Colonic mucosa (tissue), 4 donors: ENCODE results near the gene PACSIN2. TPM values are rescaled to one million over a fixed set of nuclear protein-coding genes. Genes with fewer than 3 reads are reported as not detected.

Experiments used
- DNase-seq: peaks from one replicate; pipeline ENCODE4 v3.0.0-alpha.2; 2020
- H3K27ac ChIP-seq: fragments of 200-600 bp; one replicate; pipeline ENCODE4 v1.8.0; 2021
- H3K27me3 ChIP-seq: fragments of 200-600 bp; one replicate; pipeline ENCODE4 v1.8.0; 2021
- H3K36me3 ChIP-seq: fragments of 200-600 bp; one replicate; pipeline ENCODE4 v1.8.0; 2021
- H3K4me1 ChIP-seq: fragments of 200-600 bp; one replicate; pipeline ENCODE4 v1.8.0; 2021; ENCODE audit warnings: mild to moderate bottlenecking
- H3K4me3 ChIP-seq: fragments of 200-600 bp; one replicate; pipeline ENCODE4 v1.8.0; 2021
- H3K9ac ChIP-seq, 2 donors: one replicate each; pipeline ENCODE4 v1.7.0; 2013; ENCODE audit warnings: control low read depth in 2 of 2, low read depth in 2 of 2, low read length in 2 of 2
- H3K9me3 ChIP-seq: fragments of 200-600 bp; one replicate; pipeline ENCODE4 v1.8.0; 2021
- intact Hi-C: fragments of 100-400 bp; cut with DNase I; formaldehyde crosslinking; loops from one replicate; pipeline ENCODE4 v1.14.1; 2022
- total RNA-seq, 2 donors: library from RNA; stranded (reverse); fragmentation: NEBNext Ultra II Directional in 1 of 2; extraction: Animal tissue kit (Norgen Biotek cat#: 25700) in 1 of 2; gene quantifications; one replicate each; pipeline ENCODE4 v1.2.1, GENCODE V29; 2021
- TF ChIP-seq, protein P1 (sequence below): fragments of 200-600 bp; IDR thresholded peaks from one replicate; pipeline ENCODE4 v1.8.0; 2022; ENCODE audit warnings: antibody characterized with exemption, mild to moderate bottlenecking
- donor health status: healthy.
- donor health status: DM: no; HTN: no; CAD: no.
- donor health status: DM: no; HTN: no; CAD: no.

Gene PACSIN2
- total RNA-seq, 2 donors from 2014 or later = 143 to 160 TPM

DNA sequence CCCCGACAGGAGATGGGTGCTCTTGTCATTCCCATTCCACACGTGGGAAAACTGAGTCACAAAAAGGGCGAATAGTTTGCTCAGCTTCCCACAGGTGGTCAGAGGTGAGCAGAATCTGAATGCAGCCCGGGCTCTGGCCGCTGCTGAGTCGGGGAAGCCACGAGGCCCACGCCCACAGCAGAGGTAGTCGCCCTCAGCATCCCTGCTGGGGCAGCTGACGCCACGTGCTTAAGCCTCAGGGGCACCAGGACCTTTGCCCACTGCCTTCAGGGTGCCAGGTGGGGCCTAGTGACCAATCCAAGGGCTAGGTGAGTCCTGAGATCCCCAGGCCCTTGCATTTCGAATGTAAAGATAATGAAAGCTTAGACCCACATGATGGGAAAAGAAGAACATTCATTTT, 133.7 kb downstream of the PACSIN2 start:
- DNase-seq = no peak
- TF ChIP-seq, protein P1, sequence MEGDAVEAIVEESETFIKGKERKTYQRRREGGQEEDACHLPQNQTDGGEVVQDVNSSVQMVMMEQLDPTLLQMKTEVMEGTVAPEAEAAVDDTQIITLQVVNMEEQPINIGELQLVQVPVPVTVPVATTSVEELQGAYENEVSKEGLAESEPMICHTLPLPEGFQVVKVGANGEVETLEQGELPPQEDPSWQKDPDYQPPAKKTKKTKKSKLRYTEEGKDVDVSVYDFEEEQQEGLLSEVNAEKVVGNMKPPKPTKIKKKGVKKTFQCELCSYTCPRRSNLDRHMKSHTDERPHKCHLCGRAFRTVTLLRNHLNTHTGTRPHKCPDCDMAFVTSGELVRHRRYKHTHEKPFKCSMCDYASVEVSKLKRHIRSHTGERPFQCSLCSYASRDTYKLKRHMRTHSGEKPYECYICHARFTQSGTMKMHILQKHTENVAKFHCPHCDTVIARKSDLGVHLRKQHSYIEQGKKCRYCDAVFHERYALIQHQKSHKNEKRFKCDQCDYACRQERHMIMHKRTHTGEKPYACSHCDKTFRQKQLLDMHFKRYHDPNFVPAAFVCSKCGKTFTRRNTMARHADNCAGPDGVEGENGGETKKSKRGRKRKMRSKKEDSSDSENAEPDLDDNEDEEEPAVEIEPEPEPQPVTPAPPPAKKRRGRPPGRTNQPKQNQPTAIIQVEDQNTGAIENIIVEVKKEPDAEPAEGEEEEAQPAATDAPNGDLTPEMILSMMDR = no peak
- Histone ChIP-seq H3K27ac (no peak overlapping the region), H3K36me3 (peaks cover 27% of the 10 kb centered on the region), H3K27me3 (no peaks in the 10 kb centered on the region), H3K4me3 (no peak overlapping the region), H3K4me1 (no peaks in the 10 kb centered on the region), H3K9ac (no peak overlapping the region), H3K9me3 (no peaks in the 10 kb centered on the region)
- intact Hi-C loops = no loop called here

GRCh38 chr22:42880815-42881214, 134.1 kb downstream of the PACSIN2 start:
- no peaks in the 10 kb centered on the region for H3K4me1 ChIP-seq
- no peak for DNase-seq
- H3K36me3 ChIP-seq = peaks cover 30% of the 10 kb centered on the region
- H3K9me3 ChIP-seq = no peaks in the 10 kb centered on the region
- TF ChIP-seq, protein P1 = no peak
- no peak overlapping the region for H3K4me3 ChIP-seq
- H3K9ac ChIP-seq = no peak overlapping the region
- no peak overlapping the region for H3K27ac ChIP-seq
- no peaks in the 10 kb centered on the region for H3K27me3 ChIP-seq
- intact Hi-C loops = no loop called here

GRCh38 chr22:42879371-42880021, 135.5 kb downstream of the PACSIN2 start:
- TF ChIP-seq, protein P1 = no peak
- Histone ChIP-seq H3K27me3 (no peaks in the 10 kb centered on the region), H3K27ac (no peak overlapping the region), H3K4me1 (no peaks in the 10 kb centered on the region), H3K9ac (no peak overlapping the region), H3K36me3 (peaks cover 30% of the 10 kb centered on the region), H3K4me3 (no peak overlapping the region), H3K9me3 (no peaks in the 10 kb centered on the region)
- intact Hi-C loops = no loop called here
- DNase-seq = no peak

DNA sequence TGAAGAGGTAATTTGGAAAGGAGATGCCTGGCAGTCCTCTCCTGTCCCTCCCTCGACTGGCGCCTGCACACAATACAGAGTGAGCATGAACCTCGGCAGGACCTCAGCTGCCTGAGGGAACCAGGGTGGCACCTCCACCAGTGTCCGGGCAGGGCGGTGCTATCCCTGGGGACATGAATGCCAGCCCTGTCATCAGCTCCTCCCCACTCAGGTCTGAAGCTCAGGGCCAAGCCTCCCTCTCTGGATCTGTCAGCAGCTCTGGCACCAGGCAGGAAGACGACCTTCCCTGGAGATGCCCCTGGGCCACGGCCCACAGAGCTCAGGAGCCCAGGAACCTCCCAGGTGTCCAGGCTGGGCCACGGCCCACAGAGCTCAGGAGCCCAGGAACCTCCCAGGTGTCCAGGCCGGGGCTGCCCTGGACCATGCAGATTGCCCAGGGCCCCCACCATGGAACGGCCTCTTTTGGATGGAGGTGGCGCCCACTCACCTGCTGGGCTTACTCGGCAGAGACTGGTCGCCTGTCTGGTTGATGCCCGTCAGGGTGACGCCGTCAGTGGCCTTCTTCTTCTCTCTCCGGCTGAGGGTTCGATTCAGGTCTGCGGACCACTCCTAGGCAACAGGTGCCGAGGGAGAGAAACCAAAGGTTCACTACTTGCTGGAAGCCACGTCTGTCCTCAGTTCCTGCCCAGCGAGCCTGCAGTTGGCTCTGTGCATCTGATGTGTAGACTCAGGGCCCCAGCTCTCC, 136.2 kb downstream of the PACSIN2 start:
- Histone ChIP-seq H3K9ac (no peak overlapping the region), H3K36me3 (peaks cover 30% of the 10 kb centered on the region), H3K4me3 (no peak overlapping the region), H3K27ac (no peak overlapping the region), H3K4me1 (no peaks in the 10 kb centered on the region), H3K9me3 (no peaks in the 10 kb centered on the region), H3K27me3 (no peaks in the 10 kb centered on the region)
- TF ChIP-seq, protein P1 = no peak
- no peak for DNase-seq
- intact Hi-C loops = no loop called here

DNA sequence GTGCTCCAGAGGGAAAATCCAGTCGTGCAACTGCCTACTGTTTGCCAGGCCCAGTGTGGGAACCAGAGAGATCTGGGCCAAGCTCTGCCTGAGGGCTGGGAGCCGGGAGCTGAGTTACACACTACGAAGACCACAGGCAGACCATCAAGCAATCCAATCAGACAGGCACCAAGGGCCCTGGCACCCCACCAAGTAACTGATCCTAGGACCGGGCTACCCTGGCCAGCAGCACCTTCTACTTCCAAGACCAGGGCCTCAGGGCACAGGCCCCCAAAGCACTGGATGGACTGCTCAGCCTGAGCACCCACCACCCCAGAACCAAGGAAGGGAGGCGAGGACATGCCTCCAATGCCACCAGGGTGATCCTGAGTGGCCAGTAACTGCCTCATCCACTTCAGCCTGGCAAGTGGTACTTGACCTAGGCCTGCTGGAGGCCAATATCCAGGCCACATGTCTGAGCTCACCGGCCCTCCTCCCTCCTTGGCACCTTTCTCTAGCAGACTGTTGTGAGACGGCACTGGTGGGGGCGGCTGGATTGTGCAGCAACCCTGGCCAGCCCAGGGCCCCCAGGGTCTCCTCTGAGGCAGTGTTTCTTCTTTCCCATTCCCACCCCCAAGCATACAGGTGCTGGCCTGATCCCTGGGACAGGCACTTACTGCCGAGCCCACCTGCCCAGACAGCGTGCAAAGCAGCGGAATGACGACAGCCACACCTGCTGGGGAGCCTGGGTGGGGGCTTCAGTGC, 137.2 kb downstream of the PACSIN2 start:
- no peak for DNase-seq
- H3K4me1 ChIP-seq = no peaks in the 10 kb centered on the region
- no peak overlapping the region for H3K27ac ChIP-seq
- no peaks in the 10 kb centered on the region for H3K9me3 ChIP-seq
- no peak overlapping the region for H3K4me3 ChIP-seq
- intact Hi-C loops = no loop called here
- no peaks in the 10 kb centered on the region for H3K27me3 ChIP-seq
- no peak overlapping the region for H3K9ac ChIP-seq
- H3K36me3 ChIP-seq = peaks cover 30% of the 10 kb centered on the region
- TF ChIP-seq, protein P1 = no peak
